ENCODE data around the gene SHOX.
"Not testable (repeated sequence)": the region's sequence is repeated elsewhere in the genome, so short reads cannot be mapped to it uniquely, and the experiment has no call there.

Gene SHOX

DNA sequence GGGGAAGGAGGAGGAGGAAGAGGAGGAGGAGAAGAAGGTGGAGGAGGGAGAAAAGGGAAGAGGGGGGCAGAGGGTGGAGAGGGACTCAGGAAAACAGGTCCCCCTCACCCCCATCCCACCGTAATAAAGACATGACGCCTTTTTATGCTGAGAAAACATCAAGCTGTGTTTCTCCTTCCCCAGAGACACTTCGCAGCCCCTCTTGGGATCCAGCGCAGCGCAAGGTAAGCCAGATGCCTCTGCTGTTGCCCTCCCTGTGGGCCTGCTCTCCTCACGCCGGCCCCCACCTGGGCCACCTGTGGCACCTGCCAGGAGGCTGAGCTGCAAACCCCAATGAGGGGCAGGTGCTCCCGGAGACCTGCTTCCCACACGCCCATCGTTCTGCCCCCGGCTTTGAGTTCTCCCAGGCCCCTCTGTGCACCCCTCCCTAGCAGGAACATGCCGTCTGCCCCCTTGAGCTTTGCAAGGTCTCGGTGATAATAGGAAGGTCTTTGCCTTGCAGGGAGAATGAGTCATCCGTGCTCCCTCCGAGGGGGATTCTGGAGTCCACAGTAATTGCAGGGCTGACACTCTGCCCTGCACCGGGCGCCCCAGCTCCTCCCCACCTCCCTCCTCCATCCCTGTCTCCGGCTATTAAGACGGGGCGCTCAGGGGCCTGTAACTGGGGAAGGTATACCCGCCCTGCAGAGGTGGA, 45.3 kb upstream of the SHOX start:
- TF ChIP-seq CTCF (IDR thresholded peaks at IDR 0.05; ENCODE audit: low read depth, low read length) (no peak), EZH2phosphoT487 (IDR thresholded peaks at IDR 0.05; ENCODE audit: low read depth) (no peak)
- Histone ChIP-seq H3K27ac (ENCODE audit: low read length) (no peak overlapping the region), H3K9me3 (ENCODE audit: insufficient read depth, low read length) (no peaks in the 10 kb centered on the region), H3K36me3 (replicated peaks; ENCODE audit: low read depth, low read length) (no peaks in the 10 kb centered on the region), H2AFZ (ENCODE audit: low read depth, low read length) (no peak overlapping the region), H3K4me1 (ENCODE audit: low read length) (no peaks in the 10 kb centered on the region), H3K79me2 (ENCODE audit: low read length) (no peaks in the 10 kb centered on the region), H3K9ac (ENCODE audit: low read length) (no peak overlapping the region), H4K20me1 (ENCODE audit: insufficient read depth, low read length) (no peaks in the 10 kb centered on the region), H3K4me3 (ENCODE audit: low read length) (no peak overlapping the region), H3K4me2 (ENCODE audit: low read length) (no peak overlapping the region), H3K27me3 (ENCODE audit: low read depth, low read length) (no peaks in the 10 kb centered on the region)

GRCh38 chrX:586351-586750, 44.2 kb upstream of the SHOX start:
- H3K4me1 ChIP-seq (ENCODE audit: low read length), result no peaks in the 10 kb centered on the region
- no peaks in the 10 kb centered on the region for H3K79me2 ChIP-seq (ENCODE audit: low read length)
- H4K20me1 ChIP-seq (ENCODE audit: insufficient read depth, low read length), result no peaks in the 10 kb centered on the region
- H3K9ac ChIP-seq (ENCODE audit: low read length), result no peak overlapping the region
- H3K27ac ChIP-seq (ENCODE audit: low read length), result no peak overlapping the region
- no peaks in the 10 kb centered on the region for H3K27me3 ChIP-seq (ENCODE audit: low read depth, low read length)
- no peak overlapping the region for H3K4me2 ChIP-seq (ENCODE audit: low read length)
- H2AFZ ChIP-seq (ENCODE audit: low read depth, low read length), result no peak overlapping the region
- no peaks in the 10 kb centered on the region for H3K36me3 ChIP-seq (replicated peaks; ENCODE audit: low read depth, low read length)
- TF ChIP-seq EZH2phosphoT487 (IDR thresholded peaks at IDR 0.05; ENCODE audit: low read depth) (no peak), CTCF (IDR thresholded peaks at IDR 0.05; ENCODE audit: low read depth, low read length) (no peak)
- no peaks in the 10 kb centered on the region for H3K9me3 ChIP-seq (ENCODE audit: insufficient read depth, low read length)
- no peak overlapping the region for H3K4me3 ChIP-seq (ENCODE audit: low read length)

DNA sequence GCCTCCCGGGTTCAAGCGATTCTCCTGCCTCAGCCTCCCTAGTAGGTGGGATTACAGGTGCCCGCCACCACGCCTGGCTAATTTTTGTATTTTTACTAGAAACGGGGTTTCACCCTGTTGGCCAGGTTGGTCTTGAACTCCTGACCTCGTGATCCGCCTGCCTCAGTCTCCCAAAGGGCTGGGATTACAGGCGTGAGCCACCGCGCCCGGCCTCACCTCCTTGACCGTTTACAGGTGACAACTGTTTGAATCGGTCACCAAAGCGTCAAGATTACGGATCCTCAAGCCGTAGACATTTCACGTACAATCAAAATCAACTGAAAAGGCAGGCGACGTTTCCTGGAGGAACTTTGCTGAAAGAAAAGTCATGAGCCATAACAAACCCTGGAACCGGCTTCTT, 41.3 kb upstream of the SHOX start:
- not testable (repeated sequence) for H3K36me3 ChIP-seq (replicated peaks; ENCODE audit: low read depth, low read length); H3K4me2 ChIP-seq (ENCODE audit: low read length); H3K27me3 ChIP-seq (ENCODE audit: low read depth, low read length); H3K9me3 ChIP-seq (ENCODE audit: insufficient read depth, low read length); H2AFZ ChIP-seq (ENCODE audit: low read depth, low read length); H4K20me1 ChIP-seq (ENCODE audit: insufficient read depth, low read length); H3K4me3 ChIP-seq (ENCODE audit: low read length); H3K27ac ChIP-seq (ENCODE audit: low read length); H3K9ac ChIP-seq (ENCODE audit: low read length); H3K4me1 ChIP-seq (ENCODE audit: low read length); H3K79me2 ChIP-seq (ENCODE audit: low read length)

DNA sequence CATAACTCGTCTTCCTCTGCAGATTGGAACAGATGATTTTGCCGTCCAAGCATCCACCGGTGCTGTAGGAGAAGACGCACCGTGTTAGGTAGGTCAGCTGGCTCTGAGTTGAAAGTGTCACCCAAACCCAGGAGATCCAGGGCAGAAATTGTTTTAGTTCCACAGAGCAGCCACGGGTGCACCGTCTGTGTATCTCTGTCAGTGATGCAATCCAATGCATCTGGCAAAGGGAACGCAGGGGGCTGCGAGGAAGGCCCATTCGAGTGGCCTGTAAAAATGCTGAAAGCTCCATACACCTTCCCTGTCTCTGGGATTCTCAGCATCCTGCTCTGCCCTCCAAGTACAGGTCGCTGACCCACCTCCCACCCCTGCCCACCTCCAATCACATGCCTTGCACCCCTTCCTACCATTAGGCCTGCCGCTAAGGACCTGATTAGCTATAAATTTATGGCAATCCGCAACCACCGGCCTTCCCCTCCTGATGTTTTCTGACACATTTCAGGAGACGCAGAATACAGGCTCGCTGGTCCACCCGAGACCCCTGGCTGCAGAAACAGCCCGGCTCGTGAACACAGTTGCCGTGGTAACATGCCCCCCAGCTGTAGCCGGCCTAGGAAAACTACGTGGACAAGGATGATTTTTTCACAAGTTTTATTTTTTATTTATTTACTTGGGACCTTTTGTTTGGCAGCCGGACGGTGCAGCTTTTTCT, 39.7 kb upstream of the SHOX start:
- no peaks in the 10 kb centered on the region for H3K27me3 ChIP-seq (ENCODE audit: low read depth, low read length)
- H3K4me1 ChIP-seq (ENCODE audit: low read length), result no peaks in the 10 kb centered on the region
- 0 out of 2 replicates have a peak, but pooled peaks cover 10% of the 10 kb centered on the region for H3K9me3 ChIP-seq (ENCODE audit: insufficient read depth, low read length)
- no peak overlapping the region for H3K4me3 ChIP-seq (ENCODE audit: low read length)
- no peaks in the 10 kb centered on the region for H3K79me2 ChIP-seq (ENCODE audit: low read length)
- H3K9ac ChIP-seq (ENCODE audit: low read length), result no peak overlapping the region
- H2AFZ ChIP-seq (ENCODE audit: low read depth, low read length), result no peak overlapping the region
- no peak for TF ChIP-seq CTCF (IDR thresholded peaks at IDR 0.05; ENCODE audit: low read depth, low read length)
- TF ChIP-seq EZH2phosphoT487 (IDR thresholded peaks at IDR 0.05; ENCODE audit: low read depth), result no peak
- H3K4me2 ChIP-seq (ENCODE audit: low read length), result no peak overlapping the region
- H3K27ac ChIP-seq (ENCODE audit: low read length), result no peak overlapping the region
- H4K20me1 ChIP-seq (ENCODE audit: insufficient read depth, low read length), result no peaks in the 10 kb centered on the region
- H3K36me3 ChIP-seq (replicated peaks; ENCODE audit: low read depth, low read length), result no peaks in the 10 kb centered on the region

Measured in OCI-LY3 (cell line).